NCI-H2196 (cell line): ENCODE measurements around the gene TADA2B.
A peak's percentile ranks its signal among the peaks of the same experiment; 100 is the strongest.

Experiments used
- DNase-seq: peaks from one replicate; lab custom pipeline; 2025; ENCODE audit not compliant: unreplicated experiment; lab: John Stamatoyannopoulos, UW

Gene TADA2B

DNA sequence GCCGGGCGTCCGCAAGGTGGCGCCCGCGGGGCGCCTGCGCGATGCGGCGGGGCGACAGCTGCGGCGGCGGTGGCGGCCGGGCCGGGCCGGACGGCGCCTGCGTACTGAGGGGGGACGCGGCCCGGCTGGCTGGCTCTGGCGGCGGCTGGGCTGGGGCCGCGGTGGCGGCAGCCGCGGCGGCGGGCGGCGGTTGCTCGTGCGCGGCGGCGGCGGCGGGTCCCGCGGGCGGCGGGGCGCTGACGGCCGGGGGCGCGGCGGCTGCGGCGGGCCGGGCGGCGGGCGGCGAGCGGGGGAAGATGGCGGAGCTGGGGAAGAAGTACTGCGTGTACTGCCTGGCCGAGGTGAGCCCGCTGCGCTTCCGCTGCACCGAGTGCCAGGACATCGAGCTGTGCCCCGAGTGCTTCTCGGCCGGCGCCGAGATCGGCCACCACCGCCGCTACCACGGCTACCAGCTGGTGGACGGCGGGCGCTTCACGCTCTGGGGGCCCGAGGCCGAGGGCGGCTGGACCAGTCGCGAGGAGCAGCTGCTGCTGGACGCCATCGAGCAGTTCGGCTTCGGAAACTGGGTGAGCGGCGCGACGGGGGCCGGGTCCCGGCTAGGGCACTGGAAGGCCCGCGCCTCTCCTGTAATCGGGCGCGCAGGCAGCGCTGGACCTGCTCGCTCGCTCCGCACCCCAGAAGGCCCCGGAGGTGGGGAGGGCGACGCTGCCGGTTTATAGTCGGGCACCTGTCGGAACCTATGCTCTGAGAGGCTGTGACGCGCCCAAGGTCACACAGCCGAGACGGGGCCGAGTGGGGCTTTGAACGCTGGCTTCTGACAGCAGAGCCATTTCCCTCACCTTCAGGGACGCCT lies at the start of gene TADA2B:
Gene TADA2B, plus strand, starts transcription at position 89 of the 853 bp plus-strand sequence. Its CDS starts 208 bp downstream, at position 297.
- DNase-seq, result no peak

- no peak for DNase-seq
Measured at GRCh38 chr4:6996481-6996880, 46.7 kb upstream of the TADA2B start.

GRCh38 chr4:6999172-7000086 lies 43.7 kb upstream of the TADA2B start:
- DNase-seq, result no peak

- no peak for DNase-seq
Measured at GRCh38 chr4:7000421-7001176, 42.6 kb upstream of the TADA2B start.

GRCh38 chr4:7001271-7001670 lies 41.9 kb upstream of the TADA2B start:
- no peak for DNase-seq

- no peak for DNase-seq
Measured at GRCh38 chr4:7002336-7002735, 40.8 kb upstream of the TADA2B start.

DNA sequence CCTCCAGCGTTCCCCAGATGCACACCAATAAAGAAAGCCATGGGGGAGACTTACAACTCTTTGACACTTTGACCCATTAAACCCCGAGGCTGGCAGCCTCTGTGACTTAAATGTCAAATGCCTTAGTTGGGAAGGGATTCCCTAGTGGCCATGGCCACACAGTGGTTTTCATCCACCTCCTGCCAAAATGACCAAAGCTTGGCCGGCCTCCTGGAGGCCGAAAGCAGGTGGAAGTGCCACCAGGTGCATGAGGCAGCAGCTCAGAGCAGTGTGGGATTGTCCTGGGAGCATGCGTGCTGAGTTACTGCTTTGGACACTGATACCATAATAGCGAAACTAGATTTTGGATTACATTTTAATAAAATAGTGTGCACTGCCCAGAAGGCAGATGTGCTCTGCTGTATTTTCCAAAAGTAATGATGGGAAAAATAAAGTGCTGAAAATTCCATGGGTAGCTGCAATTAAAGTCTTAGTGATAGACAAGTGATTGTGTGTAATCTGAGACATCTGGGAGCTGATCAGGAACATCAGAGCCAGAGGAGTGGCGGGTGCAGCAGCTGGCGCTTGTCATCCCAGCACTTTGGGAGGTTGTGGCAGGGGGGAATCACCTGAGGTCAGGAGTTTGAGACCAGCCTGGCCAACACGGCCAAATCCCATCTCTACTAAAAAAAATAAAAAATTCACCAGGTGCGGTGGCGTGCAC lies 39.8 kb upstream of the TADA2B start:
- DNase-seq, result peak; percentile 10

DNA sequence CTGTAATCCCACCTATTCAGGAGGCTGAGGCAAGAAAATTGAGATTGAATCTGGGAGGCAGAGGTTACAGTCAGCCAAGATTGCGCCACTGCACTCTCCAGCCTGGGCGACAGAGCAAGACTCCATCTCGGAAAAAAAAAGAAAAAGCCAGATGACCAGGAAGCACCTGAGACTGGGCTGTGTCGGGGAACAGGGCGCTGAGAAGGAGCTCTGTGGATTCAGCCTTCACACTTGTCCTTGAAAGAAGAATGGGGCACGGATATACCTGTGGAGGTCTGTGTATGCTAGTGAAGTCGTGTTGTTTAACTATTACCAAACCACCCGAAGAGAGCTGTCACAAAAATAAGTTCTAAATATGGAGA lies 39.3 kb upstream of the TADA2B start:
- DNase-seq, result no peak

GRCh38 chr4:7004331-7004730 lies 38.8 kb upstream of the TADA2B start:
- DNase-seq, result no peak

GRCh38 chr4:7005571-7005970 lies 37.6 kb upstream of the TADA2B start:
- no peak for DNase-seq

DNA sequence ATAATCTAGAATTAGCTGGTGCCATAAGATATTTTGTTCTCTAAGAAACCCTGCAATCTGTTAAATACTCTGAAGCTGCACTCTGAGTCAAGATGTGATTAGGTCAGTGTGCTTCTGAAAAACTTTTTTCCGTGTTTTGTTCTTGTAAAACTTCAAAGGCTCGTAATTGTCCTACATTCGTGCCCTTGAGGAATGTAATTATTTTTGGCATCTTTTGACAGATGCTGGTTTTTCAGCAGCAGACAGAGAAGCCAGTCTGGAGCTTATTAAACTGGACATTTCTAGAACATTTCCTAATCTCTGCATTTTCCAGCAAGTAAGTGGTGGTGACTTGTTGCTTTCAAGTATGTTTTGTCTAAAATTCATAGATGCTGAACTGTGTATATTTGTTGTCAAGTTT lies 36.8 kb upstream of the TADA2B start:
- DNase-seq, result no peak

GRCh38 chr4:7007142-7007907 lies 35.8 kb upstream of the TADA2B start:
- DNase-seq, result no peak

- DNase-seq, result no peak
Measured at GRCh38 chr4:7007944-7008343, 35.2 kb upstream of the TADA2B start.

DNA sequence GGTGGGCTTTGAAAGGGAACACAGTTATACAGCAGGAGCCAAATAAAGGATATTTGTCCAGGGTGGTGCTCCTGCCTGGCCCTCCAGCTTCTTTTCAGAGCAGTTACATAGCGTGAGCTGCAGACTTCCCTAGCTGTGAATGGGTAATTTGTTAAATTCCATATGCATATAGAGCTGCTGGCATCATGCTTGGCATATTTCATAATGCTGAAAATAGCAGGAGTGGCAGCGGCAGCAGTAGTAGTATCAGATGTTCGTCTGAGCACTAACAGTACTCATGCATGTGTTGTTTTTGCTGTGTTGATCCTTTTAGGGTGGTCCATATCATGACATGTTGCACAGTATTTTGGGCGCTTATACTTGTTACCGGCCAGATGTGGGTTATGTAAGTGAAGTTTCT lies 33.6 kb upstream of the TADA2B start:
- no peak for DNase-seq

GRCh38 chr4:7013175-7013574 lies 30.0 kb upstream of the TADA2B start:
- DNase-seq, result no peak

DNA sequence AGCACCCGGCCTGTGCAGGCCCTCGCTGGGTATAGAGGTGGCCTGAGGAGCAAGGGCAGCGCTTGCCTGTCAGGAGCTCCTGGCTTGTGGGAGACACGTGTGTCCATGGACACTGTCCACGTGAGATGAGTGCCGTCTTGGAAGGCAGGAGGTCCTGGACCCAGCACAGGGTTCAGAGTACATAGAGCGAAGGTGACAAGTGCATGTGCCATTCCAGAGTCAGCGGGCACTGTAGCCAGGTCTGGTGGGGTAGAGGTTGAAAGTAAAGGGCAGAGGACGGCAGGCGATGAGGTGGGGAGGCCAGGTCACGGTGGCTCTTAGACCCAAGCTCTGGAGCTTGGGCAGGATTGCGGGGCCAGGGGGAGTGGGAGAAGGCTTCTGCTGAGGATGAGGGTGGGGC lies 28.4 kb upstream of the TADA2B start:
- DNase-seq, result no peak

DNA sequence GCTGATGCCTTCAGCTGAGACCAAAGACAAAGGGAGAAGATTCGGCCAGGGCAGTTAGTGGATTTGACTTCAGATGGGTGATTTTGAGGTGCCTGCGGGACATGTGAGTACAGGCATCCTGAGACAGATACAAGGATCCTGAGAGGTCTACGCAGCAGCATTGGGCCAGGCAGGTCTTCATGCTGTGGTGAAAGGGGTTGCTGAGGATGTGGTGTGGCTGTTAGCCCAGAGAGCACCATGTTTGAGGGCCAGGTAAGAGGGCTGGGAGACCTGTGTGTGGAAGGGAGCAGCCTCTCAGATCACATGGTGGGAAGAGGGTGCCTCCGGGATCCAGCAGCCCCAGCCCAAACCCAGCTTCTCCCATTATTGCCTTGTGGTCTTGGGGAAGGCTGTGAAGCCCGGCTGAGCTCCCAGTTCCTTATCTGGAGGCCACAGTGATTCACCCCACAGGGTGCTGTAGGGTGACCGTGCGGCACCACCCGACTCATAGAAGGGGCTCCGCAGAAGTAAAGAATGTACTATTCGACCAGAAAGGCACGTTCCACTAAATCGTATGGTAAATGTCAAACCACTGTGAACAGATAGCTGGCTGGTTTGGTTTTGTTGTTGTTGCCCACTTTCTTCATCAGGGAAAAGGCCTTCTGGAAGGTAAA lies 27.7 kb upstream of the TADA2B start:
- DNase-seq, result no peak

GRCh38 chr4:7016086-7016485 lies 27.1 kb upstream of the TADA2B start:
- DNase-seq, result no peak

- no peak for DNase-seq
Measured at GRCh38 chr4:7016512-7016911, 26.7 kb upstream of the TADA2B start.
